Measurements from ENCODE around the gene SPAG16.

GRCh38 chr2:214311031-214311533, 1026.8 kb downstream of the SPAG16 start:
- TF ChIP-seq CTCF (conservative IDR thresholded peaks at IDR 0.05), result no peak
- no peak for TF ChIP-seq ZFX (IDR thresholded peaks at IDR 0.05)
